Measurements from ENCODE around the gene TBC1D14.
A peak's percentile ranks its signal among the peaks of the same experiment; 100 is the strongest.

Gene TBC1D14

GRCh38 chr4:6988016-6988715 lies 78.5 kb downstream of the TBC1D14 start:
- WGBS (ENCODE audit: insufficient coverage): 95% methylated on average over 9 of the region's 13 CpGs
- no peak overlapping the region for H3K27ac ChIP-seq (ENCODE audit: insufficient read depth in 1 of 2, low read depth in 1 of 2, low read length in 2 of 2, poor library complexity in 1 of 2, severe bottlenecking in 2 of 2)
- H3K4me1 ChIP-seq (ENCODE audit: control extremely low read depth in 1 of 4, control insufficient read depth in 4 of 4, insufficient read depth in 4 of 4, low read length in 3 of 4): peaks cover 16 to 76% (median 42%) of the 10 kb centered on the region in 4 experiments

GRCh38 chr4:6989331-6989923 lies 79.8 kb downstream of the TBC1D14 start:
- 97% methylated on average over 10 of the region's 10 CpGs for WGBS (ENCODE audit: insufficient coverage)
- H3K36me3 ChIP-seq (ENCODE audit: control insufficient read depth in 4 of 4, insufficient read depth in 4 of 4, low read length in 3 of 4): peaks cover 3 to 26% (median 9%) of the 10 kb centered on the region in 4 experiments
- no peak overlapping the region for H3K27ac ChIP-seq (ENCODE audit: insufficient read depth in 1 of 2, low read depth in 1 of 2, low read length in 2 of 2, poor library complexity in 1 of 2, severe bottlenecking in 2 of 2)
- no peaks in the 10 kb centered on the region for H3K9me3 ChIP-seq (ENCODE audit: control extremely low read depth in 1 of 5, control insufficient read depth in 4 of 5, insufficient read depth in 2 of 5, low read depth in 1 of 5, low read length in 4 of 5)
- H3K4me3 ChIP-seq (ENCODE audit: control insufficient read depth in 1 of 7, extremely low read depth in 1 of 7, insufficient read depth in 4 of 7, low read depth in 2 of 7, low read length in 6 of 7): no peak overlapping the region
- CTCF ChIA-PET: no interaction called here
- no peaks in the 10 kb centered on the region for H3K27me3 ChIP-seq (replicated peaks in 2 of 5; ENCODE audit: control insufficient read depth in 4 of 5, insufficient read depth in 5 of 5, low read length in 4 of 5)
- DNase-seq: no peak
- POLR2A ChIA-PET: no interaction called here
- peaks cover 14 to 63% (median 36%) of the 10 kb centered on the region in 4 experiments for H3K4me1 ChIP-seq (ENCODE audit: control extremely low read depth in 1 of 4, control insufficient read depth in 4 of 4, insufficient read depth in 4 of 4, low read length in 3 of 4)

More at GRCh38 chr4:6988016-6988715, 78.5 kb downstream of the TBC1D14 start:
- H3K36me3 ChIP-seq (ENCODE audit: control insufficient read depth in 4 of 4, insufficient read depth in 4 of 4, low read length in 3 of 4): peaks cover 0 to 20% (median 2%) of the 10 kb centered on the region in 4 experiments
- ChIA-PET POLR2A (interaction anchor here (0.9 kb wide), 1 partner anchor 78 kb away, joined by 7 read pairs; the partner anchor contains the start of gene TBC1D14), CTCF (interaction anchor here (1.3 to 1.8 kb wide), 2 partner anchors 53 to 82 kb away, joined by 3 to 4 read pairs; no protein-coding TSS in a partner anchor)
- no peaks in the 10 kb centered on the region for H3K27me3 ChIP-seq (replicated peaks in 2 of 5; ENCODE audit: control insufficient read depth in 4 of 5, insufficient read depth in 5 of 5, low read length in 4 of 5)
- DNase-seq: no peak
- H3K4me3 ChIP-seq (ENCODE audit: control insufficient read depth in 1 of 7, extremely low read depth in 1 of 7, insufficient read depth in 4 of 7, low read depth in 2 of 7, low read length in 6 of 7): peak overlapping the region in 6 of 7 experiments; percentile 79 to 89 (median 82)
- H3K9me3 ChIP-seq (ENCODE audit: control extremely low read depth in 1 of 5, control insufficient read depth in 4 of 5, insufficient read depth in 2 of 5, low read depth in 1 of 5, low read length in 4 of 5): no peaks in the 10 kb centered on the region

GRCh38 chr4:6990661-6991060 lies 81.0 kb downstream of the TBC1D14 start:
- no peak for DNase-seq
- H3K4me1 ChIP-seq (ENCODE audit: control extremely low read depth in 1 of 4, control insufficient read depth in 4 of 4, insufficient read depth in 4 of 4, low read length in 3 of 4): peaks cover 13 to 53% (median 34%) of the 10 kb centered on the region in 4 experiments

GRCh38 chr4:6991249-6991648 lies 81.6 kb downstream of the TBC1D14 start:
- POLR2A ChIA-PET: no interaction called here
- 83% methylated on average over 9 of the region's 11 CpGs for WGBS (ENCODE audit: insufficient coverage)
- no peak for DNase-seq
- peaks cover 7 to 47% (median 29%) of the 10 kb centered on the region in 4 experiments for H3K4me1 ChIP-seq (ENCODE audit: control extremely low read depth in 1 of 4, control insufficient read depth in 4 of 4, insufficient read depth in 4 of 4, low read length in 3 of 4)
- H3K27me3 ChIP-seq (replicated peaks in 2 of 5; ENCODE audit: control insufficient read depth in 4 of 5, insufficient read depth in 5 of 5, low read length in 4 of 5): no peaks in the 10 kb centered on the region
- H3K4me3 ChIP-seq (ENCODE audit: control insufficient read depth in 1 of 7, extremely low read depth in 1 of 7, insufficient read depth in 4 of 7, low read depth in 2 of 7, low read length in 6 of 7): peak overlapping the region in 2 of 7 experiments; percentile 23 to 47
- H3K36me3 ChIP-seq (ENCODE audit: control insufficient read depth in 4 of 4, insufficient read depth in 4 of 4, low read length in 3 of 4): peaks cover 6 to 35% (median 13%) of the 10 kb centered on the region in 4 experiments
- no peaks in the 10 kb centered on the region for H3K9me3 ChIP-seq (ENCODE audit: control extremely low read depth in 1 of 5, control insufficient read depth in 4 of 5, insufficient read depth in 2 of 5, low read depth in 1 of 5, low read length in 4 of 5)
- CTCF ChIA-PET: interaction anchor here (0.8 to 1.4 kb wide), 5 partner anchors 18 to 80 kb away, joined by 3 to 5 read pairs (median 4); no protein-coding TSS in a partner anchor
- H3K27ac ChIP-seq (ENCODE audit: insufficient read depth in 1 of 2, low read depth in 1 of 2, low read length in 2 of 2, poor library complexity in 1 of 2, severe bottlenecking in 2 of 2): no peak overlapping the region

More at GRCh38 chr4:6990661-6991060, 81.0 kb downstream of the TBC1D14 start:
- Histone ChIP-seq H3K27me3 (replicated peaks in 2 of 5; ENCODE audit: control insufficient read depth in 4 of 5, insufficient read depth in 5 of 5, low read length in 4 of 5) (no peaks in the 10 kb centered on the region), H3K4me3 (ENCODE audit: control insufficient read depth in 1 of 7, extremely low read depth in 1 of 7, insufficient read depth in 4 of 7, low read depth in 2 of 7, low read length in 6 of 7) (no peak overlapping the region), H3K36me3 (ENCODE audit: control insufficient read depth in 4 of 4, insufficient read depth in 4 of 4, low read length in 3 of 4) (peaks cover 6 to 31% (median 12%) of the 10 kb centered on the region in 4 experiments), H3K9me3 (ENCODE audit: control extremely low read depth in 1 of 5, control insufficient read depth in 4 of 5, insufficient read depth in 2 of 5, low read depth in 1 of 5, low read length in 4 of 5) (no peaks in the 10 kb centered on the region), H3K27ac (ENCODE audit: insufficient read depth in 1 of 2, low read depth in 1 of 2, low read length in 2 of 2, poor library complexity in 1 of 2, severe bottlenecking in 2 of 2) (no peak overlapping the region)
- ChIA-PET POLR2A (no interaction called here), CTCF (interaction anchor here (0.8 to 1.2 kb wide), 3 partner anchors 17 to 81 kb away, joined by 3 to 5 read pairs (median 4); no protein-coding TSS in a partner anchor)
- 98% methylated on average over 5 of the region's 6 CpGs for WGBS (ENCODE audit: insufficient coverage)

GRCh38 chr4:6991771-6992557 lies 82.3 kb downstream of the TBC1D14 start:
- POLR2A ChIA-PET: no interaction called here
- H3K36me3 ChIP-seq (ENCODE audit: control insufficient read depth in 4 of 4, insufficient read depth in 4 of 4, low read length in 3 of 4): peaks cover 6 to 42% (median 16%) of the 10 kb centered on the region in 4 experiments
- no peak overlapping the region for H3K27ac ChIP-seq (ENCODE audit: insufficient read depth in 1 of 2, low read depth in 1 of 2, low read length in 2 of 2, poor library complexity in 1 of 2, severe bottlenecking in 2 of 2)
- H3K27me3 ChIP-seq (replicated peaks in 2 of 5; ENCODE audit: control insufficient read depth in 4 of 5, insufficient read depth in 5 of 5, low read length in 4 of 5): no peaks in the 10 kb centered on the region
- peaks cover 7 to 41% (median 24%) of the 10 kb centered on the region in 4 experiments for H3K4me1 ChIP-seq (ENCODE audit: control extremely low read depth in 1 of 4, control insufficient read depth in 4 of 4, insufficient read depth in 4 of 4, low read length in 3 of 4)
- WGBS (ENCODE audit: insufficient coverage): 69% methylated on average over 7 of the region's 15 CpGs
- H3K9me3 ChIP-seq (ENCODE audit: control extremely low read depth in 1 of 5, control insufficient read depth in 4 of 5, insufficient read depth in 2 of 5, low read depth in 1 of 5, low read length in 4 of 5): no peaks in the 10 kb centered on the region
- DNase-seq: peak; percentile 64 to 86 (median 82)
- CTCF ChIA-PET: interaction anchor here (0.8 to 1.4 kb wide), 4 partner anchors 19 to 79 kb away, joined by 3 to 5 read pairs (median 4); no protein-coding TSS in a partner anchor
- H3K4me3 ChIP-seq (ENCODE audit: control insufficient read depth in 1 of 7, extremely low read depth in 1 of 7, insufficient read depth in 4 of 7, low read depth in 2 of 7, low read length in 6 of 7): peak overlapping the region in 2 of 7 experiments; percentile 23 to 47

- Histone ChIP-seq H3K4me1 (ENCODE audit: control extremely low read depth in 1 of 4, control insufficient read depth in 4 of 4, insufficient read depth in 4 of 4, low read length in 3 of 4) (peaks cover 2 to 34% (median 17%) of the 10 kb centered on the region in 4 experiments), H3K27me3 (replicated peaks in 2 of 5; ENCODE audit: control insufficient read depth in 4 of 5, insufficient read depth in 5 of 5, low read length in 4 of 5) (no peaks in the 10 kb centered on the region), H3K27ac (ENCODE audit: insufficient read depth in 1 of 2, low read depth in 1 of 2, low read length in 2 of 2, poor library complexity in 1 of 2, severe bottlenecking in 2 of 2) (no peak overlapping the region), H3K36me3 (ENCODE audit: control insufficient read depth in 4 of 4, insufficient read depth in 4 of 4, low read length in 3 of 4) (peaks cover 6 to 48% (median 20%) of the 10 kb centered on the region in 4 experiments), H3K4me3 (ENCODE audit: control insufficient read depth in 1 of 7, extremely low read depth in 1 of 7, insufficient read depth in 4 of 7, low read depth in 2 of 7, low read length in 6 of 7) (no peak overlapping the region), H3K9me3 (ENCODE audit: control extremely low read depth in 1 of 5, control insufficient read depth in 4 of 5, insufficient read depth in 2 of 5, low read depth in 1 of 5, low read length in 4 of 5) (no peaks in the 10 kb centered on the region)
- WGBS (ENCODE audit: insufficient coverage): 95% methylated on average over 12 of the region's 15 CpGs
- CTCF ChIA-PET: interaction anchor here (0.6 to 1.4 kb wide), 2 partner anchors 27 to 77 kb away, joined by 3 to 4 read pairs; no protein-coding TSS in a partner anchor
- POLR2A ChIA-PET: interaction anchor here (0.6 kb wide), 1 partner anchor 267 kb away, joined by 3 read pairs; no protein-coding TSS in a partner anchor
- no peak for DNase-seq
These were observed 83.4 kb downstream of the TBC1D14 start for GRCh38 chr4:6992728-6993677.

Measured in common myeloid progenitor, CD34-positive (primary cell).